ENCODE results near the gene ZNF138.
"Not testable (repeated sequence)": the region's sequence is repeated elsewhere in the genome, so short reads cannot be mapped to it uniquely, and the experiment has no call there.

ZNF138 gene

DNA sequence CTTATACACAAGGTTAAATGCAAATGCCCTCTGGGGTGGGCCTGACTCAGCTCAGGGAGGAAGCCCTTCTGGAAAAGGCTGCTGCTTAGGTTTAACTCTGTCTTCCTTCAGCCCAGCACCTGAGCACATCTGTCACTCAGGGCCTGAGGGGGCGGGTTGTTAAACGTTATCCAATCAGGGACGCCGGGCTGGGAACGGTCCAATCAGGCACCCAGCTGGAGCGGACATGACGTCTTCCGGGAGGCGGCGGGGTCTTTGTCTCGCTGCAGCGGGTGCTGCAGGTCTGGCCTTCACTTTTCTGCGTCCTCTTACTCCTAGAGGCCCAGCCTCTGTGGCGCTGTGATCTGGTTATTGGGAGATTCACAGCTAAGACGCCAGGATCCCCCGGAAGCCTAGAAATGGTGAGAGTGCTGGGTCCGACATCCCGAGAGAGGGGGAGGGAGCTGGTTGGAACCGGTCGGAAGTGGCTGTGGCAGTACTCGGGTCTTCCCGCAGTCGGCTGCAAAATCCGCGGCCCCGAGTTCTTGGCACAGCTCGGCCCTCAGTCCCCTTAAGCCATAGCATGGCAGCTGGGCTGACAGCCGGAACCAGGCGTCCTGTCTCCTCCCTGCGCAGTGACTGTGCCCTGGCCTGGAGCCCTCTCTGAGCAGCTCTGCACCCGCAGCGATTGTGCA, at the start of gene ZNF138:
Gene ZNF138, plus strand, starts transcription at position 258 of the 674 bp plus-strand sequence. Its CDS starts 141 bp downstream, at position 399.
- DNase-seq (ENCODE audit: low read depth): peak; percentile 87

DNA sequence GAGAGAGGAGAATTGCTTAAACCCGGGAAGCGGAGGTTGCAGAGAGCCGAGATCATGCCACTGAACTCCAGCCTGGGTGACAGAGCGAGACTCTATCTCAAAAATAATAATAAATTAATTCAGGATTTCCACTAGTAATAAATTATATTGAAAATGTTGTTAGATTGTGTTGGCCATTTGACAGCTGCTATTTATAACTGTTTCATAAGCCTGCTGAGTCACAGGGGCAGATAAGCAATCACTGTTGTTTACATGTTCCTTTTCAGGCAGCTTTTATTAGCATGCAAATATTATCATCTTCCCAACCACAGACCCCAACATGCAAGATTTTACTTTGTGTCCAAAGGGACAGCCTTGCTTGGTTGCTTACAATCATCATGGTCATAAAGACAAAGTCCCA, 49.5 kb upstream of the ZNF138 start:
- DNase-seq (ENCODE audit: low read depth): no peak

DNA sequence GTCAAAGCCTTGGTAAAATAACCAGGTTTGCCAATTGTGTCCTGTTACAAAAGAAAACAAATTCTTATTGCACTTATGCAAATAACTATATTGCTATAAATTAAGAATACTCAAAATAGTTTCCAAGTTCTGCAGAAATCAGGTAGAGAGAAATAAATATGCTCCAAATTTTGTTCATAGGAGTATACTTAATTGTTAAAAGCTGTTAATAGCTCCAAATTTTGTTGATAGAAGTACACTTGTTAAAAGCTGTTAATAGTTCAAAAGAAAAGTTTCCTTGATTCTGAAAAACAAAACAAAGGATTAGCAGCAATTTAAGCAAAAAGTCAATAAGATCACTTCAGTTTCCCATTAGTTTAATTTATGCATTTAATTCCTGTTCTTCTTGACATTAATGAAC, 46.4 kb upstream of the ZNF138 start:
- DNase-seq (ENCODE audit: low read depth): no peak

DNA sequence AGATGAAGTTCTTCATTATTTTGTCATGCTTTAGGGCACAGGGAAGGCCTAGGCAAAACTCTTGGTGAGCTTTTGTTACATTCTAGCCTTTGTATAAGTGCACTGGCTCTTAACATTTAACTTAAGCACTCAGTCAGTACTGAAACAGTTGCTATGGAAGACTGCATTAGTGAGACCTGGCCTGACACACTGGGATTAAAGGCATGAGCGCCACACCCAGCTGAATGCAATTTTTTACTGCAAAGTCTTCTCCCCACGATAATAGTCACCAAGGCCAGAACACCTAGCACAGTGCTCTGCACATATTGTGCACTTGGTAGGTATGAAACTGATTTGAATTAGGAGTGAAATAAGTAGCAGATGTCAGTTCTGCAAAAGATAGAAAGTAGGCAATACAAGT, 41.2 kb upstream of the ZNF138 start:
- no peak for DNase-seq (ENCODE audit: low read depth)

DNA sequence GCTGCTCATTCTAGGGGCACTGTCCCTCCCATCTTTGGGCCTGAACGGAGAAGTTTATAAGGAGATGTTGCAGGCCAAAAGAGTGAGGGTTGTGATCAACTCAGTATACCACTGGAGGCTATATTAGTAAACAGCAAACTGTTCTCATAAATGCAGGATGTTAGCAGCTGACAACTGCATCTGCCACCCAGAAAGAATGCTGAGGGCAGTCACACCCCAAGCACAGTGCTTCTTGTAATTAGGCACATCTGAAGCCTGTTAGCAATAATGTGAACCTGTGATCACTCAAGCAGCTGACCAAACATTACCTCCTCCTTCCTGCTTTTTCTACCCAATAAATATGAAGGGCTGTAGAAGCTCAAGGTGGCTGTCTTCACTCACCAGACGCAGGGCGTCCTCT, 38.4 kb upstream of the ZNF138 start:
- no peak for DNase-seq (ENCODE audit: low read depth)

DNA sequence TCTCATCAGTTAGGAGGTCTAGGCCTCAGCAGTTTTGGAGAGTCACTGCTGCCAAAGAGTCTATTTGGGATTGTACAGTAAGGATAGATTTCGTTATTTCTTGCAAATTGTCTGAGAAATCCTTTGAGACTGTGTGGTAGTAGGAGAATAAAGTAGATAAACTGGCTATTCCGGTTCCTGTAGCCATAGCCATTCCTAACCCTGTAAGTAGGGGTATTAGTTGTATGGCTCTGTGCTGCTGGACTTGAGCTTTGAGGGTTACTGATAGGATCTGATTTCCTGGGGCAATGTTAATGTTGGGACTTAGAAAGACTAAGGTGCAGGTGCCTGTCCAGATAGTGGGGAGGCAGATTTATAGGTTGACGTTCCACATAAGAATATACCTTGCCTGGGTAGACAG, 36.1 kb upstream of the ZNF138 start:
- no peak for DNase-seq (ENCODE audit: low read depth)

DNA sequence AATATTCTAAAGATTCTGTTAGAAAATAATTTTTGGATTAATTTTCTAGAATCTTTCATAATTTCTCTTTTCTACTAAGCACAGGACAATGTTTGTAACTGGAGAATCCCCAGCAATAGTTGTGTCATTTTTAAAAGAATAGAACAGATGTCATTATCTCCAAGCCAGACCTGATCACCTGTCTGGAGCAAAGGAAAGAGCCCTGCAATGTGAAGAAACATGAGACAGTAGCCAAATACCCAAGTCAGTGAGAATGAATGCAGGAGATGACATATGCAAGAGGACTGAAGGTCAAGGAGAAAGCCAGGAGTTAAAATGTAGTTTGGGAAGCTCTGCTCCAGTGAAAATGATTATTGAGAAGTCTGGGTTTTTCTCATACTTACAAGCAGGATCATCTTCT, 25.4 kb upstream of the ZNF138 start:
- DNase-seq (ENCODE audit: low read depth): no peak

DNA sequence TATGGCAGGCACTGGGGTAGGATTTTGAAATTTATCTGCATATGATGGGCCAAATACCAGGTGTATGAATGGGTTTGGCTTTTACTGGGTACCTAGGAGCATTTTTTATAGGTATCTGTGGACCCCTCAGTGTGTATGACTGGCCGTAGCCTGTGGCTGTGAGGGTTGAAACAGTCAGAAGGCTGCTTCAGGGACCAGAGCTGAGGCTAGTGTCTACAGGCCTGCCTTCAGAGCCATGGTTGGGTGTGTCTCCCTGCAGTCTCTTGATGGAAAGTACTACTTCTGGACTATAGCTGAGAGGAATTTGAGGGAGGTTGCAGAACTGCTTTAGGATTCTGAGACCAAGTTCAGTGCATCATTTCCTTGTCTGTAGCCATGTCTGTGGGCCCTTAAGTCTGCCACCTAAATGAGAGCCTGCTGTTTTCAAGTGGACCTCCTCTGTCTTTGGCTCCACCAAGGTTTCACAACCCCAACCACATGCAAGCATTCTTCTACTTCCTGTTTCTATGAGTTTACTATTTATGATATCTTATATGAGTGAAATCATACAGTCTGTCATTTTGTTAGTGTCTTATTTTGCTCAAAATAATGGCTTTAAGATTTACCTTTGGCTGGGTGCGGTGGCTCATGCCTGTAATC, 19.9 kb upstream of the ZNF138 start:
- DNase-seq (ENCODE audit: low read depth): no peak

DNA sequence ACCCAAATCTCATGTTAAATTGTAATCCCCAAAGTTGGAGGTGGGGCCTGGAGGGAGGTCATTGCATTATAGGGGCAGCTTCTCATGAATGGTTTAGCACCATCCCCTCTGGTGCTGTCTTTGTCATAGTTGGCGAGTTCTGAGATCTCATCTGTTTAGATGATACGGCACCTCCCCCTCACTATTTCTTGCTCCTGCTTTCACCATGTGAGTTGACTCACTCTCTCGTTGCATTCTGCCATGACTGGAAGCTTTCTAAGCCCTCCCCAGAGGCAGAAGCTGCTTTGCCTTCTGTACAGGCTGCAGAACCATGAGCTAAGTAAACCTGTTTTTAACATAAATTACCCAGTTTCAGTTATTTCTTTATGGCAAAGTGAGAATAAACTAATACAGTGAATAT, 18.9 kb upstream of the ZNF138 start:
- DNase-seq (ENCODE audit: low read depth): no peak

DNA sequence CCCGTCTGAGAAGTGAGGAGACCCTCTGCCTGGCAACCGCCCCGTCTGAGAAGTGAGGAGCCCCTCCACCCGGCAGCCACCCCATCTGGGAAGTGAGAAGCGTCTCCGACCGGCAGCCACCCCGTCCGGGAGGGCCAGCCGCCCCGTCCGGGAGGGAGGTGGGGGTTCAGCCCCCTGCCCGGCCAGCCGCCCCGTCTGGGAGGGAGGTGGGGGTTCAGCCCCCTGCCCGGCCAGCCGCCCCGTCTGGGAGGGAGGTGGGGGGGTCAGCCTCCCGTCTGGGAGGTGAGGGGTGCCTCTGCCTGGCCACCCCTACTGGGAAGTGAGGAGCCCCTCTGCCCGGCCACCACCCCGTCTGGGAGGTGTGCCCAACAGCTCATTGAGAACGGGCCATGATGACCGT, 9.4 kb upstream of the ZNF138 start:
- DNase-seq (ENCODE audit: low read depth): not testable (repeated sequence)

DNA sequence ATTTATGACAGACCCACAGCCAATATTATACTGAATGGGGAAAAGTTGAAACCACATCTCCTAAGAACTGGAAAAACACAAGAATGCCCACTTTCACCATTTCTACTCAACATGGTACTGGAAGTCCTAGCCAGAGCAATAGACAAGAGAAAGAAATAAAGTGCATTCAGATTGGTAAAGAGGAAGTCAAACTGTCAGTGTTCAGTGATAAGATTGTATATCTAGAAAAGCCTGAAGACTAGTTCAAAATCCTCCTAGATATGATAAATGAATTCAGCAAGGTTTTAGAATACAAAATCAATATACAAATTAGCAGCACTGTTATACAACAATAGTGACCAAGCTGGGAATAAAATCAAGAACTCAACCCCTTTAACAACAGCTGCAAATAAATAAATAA, 6.9 kb upstream of the ZNF138 start:
- DNase-seq (ENCODE audit: low read depth): no peak

DNA sequence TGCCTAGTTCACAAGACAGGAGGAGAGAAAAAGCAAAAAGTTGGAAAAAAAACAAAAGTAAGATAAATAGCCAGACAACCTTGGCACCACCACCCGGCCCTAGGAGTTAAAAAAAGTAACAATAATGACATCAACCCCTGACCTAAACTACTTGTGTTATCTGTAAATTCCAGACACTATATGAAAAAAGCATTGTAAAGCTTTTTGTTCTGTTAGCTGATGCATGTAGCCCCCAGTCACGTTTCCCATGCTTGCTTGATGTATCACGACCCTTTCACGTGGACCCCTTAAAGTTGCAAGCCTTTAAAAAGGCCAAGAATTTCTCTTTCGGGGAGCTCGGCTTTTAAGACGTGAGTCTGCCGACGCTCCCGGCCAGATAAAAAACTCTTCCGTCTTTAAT, 5.0 kb upstream of the ZNF138 start:
- not testable (repeated sequence) for DNase-seq (ENCODE audit: low read depth)

DNA sequence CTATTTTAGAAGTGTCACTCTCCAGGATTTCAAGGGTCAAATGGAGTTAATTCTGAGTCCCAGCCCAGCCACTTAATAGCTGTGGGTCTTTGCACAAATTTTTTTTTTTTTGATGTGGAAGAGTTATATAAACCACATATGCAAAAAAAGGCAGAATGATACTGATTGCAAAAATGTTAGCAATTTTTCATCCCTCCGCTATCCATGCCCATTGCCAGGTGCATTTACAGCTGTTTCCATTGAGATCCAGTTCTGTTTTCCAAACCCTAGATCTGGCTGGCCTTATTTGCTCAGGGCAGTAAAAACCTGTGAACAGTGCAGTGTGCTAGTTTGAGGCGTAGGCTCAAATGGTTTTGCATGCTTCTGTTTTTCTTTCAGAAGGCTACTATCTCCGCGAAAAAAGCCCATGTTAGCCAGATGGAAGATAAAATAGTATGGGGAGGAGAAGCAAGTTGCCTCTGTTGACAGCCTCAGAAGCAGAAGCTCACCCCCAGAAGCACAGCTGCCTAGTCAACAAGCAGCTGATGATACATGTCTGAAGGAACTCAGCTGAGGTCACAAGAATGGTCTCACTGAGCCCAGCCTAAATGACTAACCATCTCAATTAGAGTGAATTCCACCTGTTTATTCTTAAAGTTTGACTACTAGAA, 997 bp upstream of the ZNF138 start:
- peak; percentile 32 for DNase-seq (ENCODE audit: low read depth)

DNA sequence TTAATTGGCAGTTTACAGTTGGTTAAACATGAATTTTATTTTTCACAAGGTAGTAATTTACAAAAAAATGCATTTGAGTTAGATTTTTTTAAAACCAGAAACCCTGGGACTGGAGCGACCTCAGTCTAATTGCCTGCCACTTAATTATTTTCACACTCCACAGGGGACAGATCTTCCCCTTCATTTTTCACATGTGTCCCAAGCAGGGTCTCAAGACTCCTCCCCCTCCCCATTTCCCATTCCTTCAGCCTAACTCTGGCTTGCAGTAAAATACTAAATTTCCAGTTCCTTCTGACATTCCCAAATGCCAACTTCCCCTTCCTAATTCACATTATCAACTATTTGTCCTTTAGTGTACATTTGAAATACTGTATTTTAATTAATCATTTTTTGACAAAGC, 948 bp downstream of the ZNF138 start:
- DNase-seq (ENCODE audit: low read depth): no peak

DNA sequence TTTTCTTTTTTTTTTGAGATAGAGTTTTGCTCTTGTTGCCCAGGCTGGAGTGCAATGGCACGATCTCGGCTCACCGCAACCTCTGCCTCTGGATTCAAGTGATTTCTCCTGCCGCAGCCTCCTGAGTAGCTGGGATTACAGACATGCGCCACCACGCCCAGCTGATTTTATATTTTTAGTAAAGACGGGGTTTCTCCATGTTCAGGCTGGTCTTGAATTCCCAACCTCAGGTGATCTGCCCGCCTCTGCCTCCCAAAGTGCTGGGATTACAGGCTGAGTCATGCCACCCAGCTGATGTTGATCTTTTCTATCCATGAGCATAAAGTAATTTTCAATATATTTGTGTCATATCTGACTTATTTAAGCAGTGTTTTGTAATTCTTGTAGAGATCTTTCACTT, 4.9 kb downstream of the ZNF138 start:
- DNase-seq (ENCODE audit: low read depth): not testable (repeated sequence)

DNA sequence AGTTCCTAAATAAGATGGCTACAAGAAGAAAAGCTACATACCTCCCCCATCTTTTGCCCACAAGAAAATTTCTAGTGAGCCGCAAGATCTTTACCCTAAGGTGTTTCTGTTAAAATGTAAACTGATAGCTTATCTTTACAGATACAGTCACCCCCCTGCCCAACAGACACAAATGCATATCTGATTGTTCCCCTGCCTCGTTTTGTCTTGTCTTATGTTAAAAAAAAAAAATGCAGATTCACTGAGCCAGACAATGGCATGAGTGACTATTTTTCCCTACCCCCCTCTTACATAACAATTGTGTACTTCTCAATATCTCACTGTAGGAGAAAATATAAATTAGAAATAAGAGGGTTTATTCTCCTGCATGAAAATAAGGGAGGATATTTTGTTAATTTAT, 8.5 kb downstream of the ZNF138 start:
- DNase-seq (ENCODE audit: low read depth): no peak

DNA sequence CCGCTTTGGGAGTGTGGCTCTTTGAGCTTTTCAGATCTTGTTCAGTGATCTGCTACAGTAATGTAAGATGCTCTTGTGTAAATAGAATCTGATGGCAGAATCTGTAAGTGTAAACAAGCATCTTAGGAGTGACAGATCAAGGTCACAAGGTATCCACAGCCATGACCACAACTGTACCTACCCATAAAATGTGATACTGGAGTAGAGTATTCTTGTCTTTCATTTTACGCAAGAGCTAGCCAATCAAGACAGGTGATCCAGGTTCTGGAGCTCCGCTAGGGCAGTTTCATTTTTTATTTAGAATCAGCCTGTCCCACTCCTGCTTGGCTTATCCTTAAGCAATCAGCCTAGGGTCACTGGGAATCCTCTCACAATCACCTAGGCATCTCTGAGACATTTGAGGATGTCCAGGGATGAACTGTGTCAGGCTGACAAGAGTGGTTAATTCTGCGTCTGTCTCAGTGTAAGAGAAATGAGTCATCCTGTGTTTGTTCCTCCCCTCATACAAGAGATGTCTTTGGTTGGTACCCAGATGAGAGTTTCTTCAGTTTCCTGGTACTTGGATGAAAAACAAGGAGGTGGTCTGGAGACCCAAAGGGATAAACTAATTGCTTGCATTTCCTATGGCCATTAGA, 13.6 kb downstream of the ZNF138 start:
- no peak for DNase-seq (ENCODE audit: low read depth)

DNA sequence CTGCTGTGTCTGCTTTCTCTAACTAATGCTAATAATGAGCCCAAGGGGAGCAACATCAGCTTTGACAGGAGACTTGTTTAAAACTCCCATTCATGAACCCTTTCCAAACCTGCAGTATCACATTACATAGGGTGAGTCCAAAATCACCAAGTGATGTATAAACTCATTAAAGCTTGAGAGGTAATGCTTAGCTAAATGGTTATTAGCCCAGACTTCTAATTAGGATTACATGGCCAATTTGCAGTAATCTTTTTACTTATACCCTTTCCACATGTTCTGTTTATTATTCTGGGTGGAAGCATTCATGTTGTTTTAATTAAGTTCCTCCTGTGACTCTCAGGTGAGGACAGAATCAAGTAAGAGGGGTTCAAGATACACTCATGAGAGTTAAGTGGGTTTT, 17.5 kb downstream of the ZNF138 start:
- DNase-seq (ENCODE audit: low read depth): no peak

DNA sequence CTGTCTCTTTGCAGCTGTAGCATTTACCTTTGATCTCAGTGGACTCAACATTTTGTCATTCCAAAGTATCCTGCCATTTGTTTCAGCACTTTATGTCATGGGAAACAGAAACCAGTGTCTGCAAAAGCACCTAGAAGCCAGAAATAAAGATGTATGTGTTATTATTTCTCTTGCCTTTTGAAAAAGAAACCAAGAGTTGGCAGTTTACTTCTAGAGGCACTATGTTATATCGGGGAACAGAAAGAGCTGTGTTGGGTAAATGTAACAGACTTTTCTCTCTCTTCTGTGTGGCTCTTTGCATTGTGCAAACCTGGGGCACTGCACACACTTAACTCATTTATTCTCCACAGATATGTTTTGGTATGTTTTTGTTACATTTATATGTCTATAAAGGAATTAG, 36.7 kb downstream of the ZNF138 start:
- no peak for DNase-seq (ENCODE audit: low read depth)

DNA sequence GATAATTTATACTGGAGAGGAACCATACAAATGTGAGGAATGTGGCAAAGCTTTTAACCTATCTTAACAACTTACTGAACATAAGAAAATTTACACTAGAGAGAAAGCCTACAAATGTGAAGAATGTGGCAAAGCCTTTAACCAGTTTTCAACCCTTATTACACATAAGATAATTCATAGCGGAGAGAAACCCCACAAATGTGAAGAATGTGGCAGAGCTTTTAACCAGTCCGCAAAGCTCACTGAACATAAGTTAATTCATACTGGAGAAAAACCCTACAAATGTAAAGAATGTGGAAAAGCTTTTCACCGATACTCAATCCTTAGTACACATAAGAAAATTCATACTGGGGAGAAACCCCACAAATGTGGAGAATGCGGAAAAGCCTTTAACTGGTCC, 37.9 kb downstream of the ZNF138 start:
- no peak for DNase-seq (ENCODE audit: low read depth)

DNA sequence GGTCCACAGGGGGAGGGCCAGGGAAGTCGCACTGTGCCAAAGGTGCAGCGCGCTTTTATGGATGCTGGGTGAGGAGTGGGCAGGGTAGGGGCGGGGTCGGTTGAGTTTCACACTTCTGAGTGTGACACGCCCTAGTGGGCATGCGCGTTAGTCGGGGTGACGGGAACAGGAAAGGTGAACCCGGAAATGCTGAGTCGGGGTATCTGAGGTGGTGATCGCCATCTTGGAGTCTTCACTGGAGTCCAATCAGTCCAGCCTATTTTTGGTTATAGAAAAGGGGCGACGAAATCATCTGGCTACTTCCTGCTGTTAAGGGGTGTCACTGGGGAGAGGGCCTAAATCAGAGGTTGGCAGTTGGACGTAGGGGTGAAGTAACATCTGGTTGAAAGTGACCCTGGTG, 40.8 kb downstream of the ZNF138 start:
- no peak for DNase-seq (ENCODE audit: low read depth)

DNA sequence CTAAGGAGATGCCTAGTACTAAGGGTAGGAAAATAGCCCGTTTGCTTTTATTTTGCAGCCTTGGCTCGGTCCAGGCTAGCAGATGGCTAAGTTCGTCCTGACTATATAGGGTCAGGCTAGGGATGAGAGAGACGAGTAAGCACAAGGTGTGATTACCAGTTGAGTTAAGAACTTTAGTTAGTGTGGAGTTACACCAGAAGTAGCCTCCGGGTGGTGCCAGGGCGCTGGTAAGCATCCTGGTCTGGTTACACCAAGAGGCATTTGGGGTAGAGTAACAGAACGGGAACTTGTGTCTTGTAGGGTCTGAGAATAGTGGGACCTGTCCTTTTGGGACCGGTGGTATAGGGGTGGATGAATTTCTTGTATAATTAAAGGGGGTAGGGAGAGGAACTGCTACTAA, 41.6 kb downstream of the ZNF138 start:
- not testable (repeated sequence) for DNase-seq (ENCODE audit: low read depth)

DNA sequence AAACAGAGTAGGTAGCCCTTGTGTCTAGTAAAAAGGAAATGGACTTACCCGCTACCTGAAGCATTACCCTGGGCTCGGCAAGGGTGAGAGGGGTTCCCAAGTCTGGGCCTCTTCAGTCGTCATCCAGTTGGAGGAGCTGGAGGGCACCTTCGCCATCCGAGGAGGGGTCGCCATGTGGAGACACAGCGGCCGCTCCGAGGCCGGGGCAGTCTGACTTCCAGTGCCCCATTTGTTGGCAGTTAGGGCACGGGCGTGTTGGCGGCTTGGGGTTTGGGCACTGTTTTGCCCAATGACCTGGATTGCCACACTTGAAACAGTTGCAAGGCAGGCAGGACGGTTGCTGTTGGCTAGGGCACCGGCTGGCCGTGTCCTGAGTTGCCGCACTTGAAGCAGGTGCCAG, 43.8 kb downstream of the ZNF138 start:
- DNase-seq (ENCODE audit: low read depth): not testable (repeated sequence)
